Esophagus muscularis mucosa (tissue), 4 donors: ENCODE results near the gene AHR.

Source experiments
- EP300 ChIP-seq: sonication (generic); formaldehyde crosslinking; IDR thresholded peaks from one replicate; pipeline ENCODE4 v1.6.1; 2017; ENCODE audit warnings: antibody characterized with exemption
- POLR2A ChIP-seq: fragments of 450-650 bp; IDR thresholded peaks from one replicate; pipeline ENCODE4 v1.6.1; 2017; ENCODE audit warnings: antibody characterized with exemption, moderate library complexity, mild to moderate bottlenecking, low read depth
- POLR2AphosphoS5 ChIP-seq, 2 donors: sonication (generic); formaldehyde crosslinking; IDR thresholded peaks; one replicate each; pipeline ENCODE4 v1.6.1; 2017; ENCODE audit warnings: antibody characterized with exemption in 2 of 2
- TF ChIP-seq, protein P1 (sequence below), 3 experiments: fragments of 200-600 bp in 2 of 3; fragments of 450-650 bp in 1 of 3; sonication (generic) in 2 of 3; IDR thresholded peaks; one replicate each; pipeline ENCODE4 v1.5.1; 2017 to 2019; ENCODE audit warnings: antibody characterized with exemption in 3 of 3, mild to moderate bottlenecking in 2 of 3, moderate library complexity in 1 of 3

DNA sequence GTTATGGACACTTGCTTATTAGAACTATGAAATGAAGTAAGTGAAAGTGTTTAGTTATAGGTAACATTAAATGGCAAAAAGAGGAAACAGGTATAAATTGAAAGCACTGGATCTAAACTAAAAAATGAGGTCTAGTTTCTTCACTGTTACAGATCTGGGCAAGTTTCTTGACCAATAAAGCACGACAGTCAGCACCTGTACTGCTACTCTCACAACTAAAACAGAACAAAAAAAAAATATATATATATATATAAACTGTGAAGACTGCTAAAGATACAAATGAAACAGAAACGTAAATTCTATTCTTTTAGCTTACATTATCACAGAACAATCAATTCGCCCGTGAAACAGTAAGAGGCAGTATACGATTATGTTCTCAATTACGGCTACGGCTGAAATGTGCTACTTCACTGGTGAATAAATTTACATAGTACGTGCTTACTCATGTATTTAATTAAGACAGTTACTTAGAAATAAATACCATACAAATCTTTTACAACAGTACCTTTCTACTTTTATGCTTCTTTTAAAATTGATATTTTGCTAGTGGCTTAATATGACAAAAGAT lies 4.2 kb downstream of the AHR start:
- TF ChIP-seq, protein P1, sequence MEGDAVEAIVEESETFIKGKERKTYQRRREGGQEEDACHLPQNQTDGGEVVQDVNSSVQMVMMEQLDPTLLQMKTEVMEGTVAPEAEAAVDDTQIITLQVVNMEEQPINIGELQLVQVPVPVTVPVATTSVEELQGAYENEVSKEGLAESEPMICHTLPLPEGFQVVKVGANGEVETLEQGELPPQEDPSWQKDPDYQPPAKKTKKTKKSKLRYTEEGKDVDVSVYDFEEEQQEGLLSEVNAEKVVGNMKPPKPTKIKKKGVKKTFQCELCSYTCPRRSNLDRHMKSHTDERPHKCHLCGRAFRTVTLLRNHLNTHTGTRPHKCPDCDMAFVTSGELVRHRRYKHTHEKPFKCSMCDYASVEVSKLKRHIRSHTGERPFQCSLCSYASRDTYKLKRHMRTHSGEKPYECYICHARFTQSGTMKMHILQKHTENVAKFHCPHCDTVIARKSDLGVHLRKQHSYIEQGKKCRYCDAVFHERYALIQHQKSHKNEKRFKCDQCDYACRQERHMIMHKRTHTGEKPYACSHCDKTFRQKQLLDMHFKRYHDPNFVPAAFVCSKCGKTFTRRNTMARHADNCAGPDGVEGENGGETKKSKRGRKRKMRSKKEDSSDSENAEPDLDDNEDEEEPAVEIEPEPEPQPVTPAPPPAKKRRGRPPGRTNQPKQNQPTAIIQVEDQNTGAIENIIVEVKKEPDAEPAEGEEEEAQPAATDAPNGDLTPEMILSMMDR (IDR thresholded peaks at IDR 0.05), result peak; percentile 24 to 34 (median 32)
- no peak for TF ChIP-seq POLR2A
- TF ChIP-seq EP300, result no peak
- TF ChIP-seq POLR2AphosphoS5 (IDR thresholded peaks at IDR 0.05), result no peak
